HEK293T (cell line): ENCODE measurements around the gene SCO2.

ENCODE experiments used
- CTCF ChIA-PET: fragments of 350-600 bp; formaldehyde crosslinking; extraction: SDS; loops from one replicate; lab custom pipeline; 2021; ENCODE audit warnings: antibody characterized with exemption, inconsistent platforms; lab: Yijun Ruan, JAX
- POLR2A ChIA-PET: fragments of 350-600 bp; formaldehyde crosslinking; extraction: SDS; loops from one replicate; lab custom pipeline; 2020; ENCODE audit warnings: antibody characterized with exemption, inconsistent platforms; lab: Yijun Ruan, JAX
- DNase-seq: peaks from one replicate; pipeline ENCODE4 v3.0.0; 2012; ENCODE audit warnings: mixed read lengths; ENCODE audit errors: extremely low spot score
- ARNT ChIP-seq: fragments of 450-650 bp; IDR thresholded peaks from 2 replicates; pipeline ENCODE4 v1.6.1; 2017; ENCODE audit warnings: mild to moderate bottlenecking
- BHLHE40 ChIP-seq: fragments of 450-650 bp; IDR thresholded peaks from 2 replicates; pipeline ENCODE4 v1.6.1; 2016; ENCODE audit warnings: mild to moderate bottlenecking, moderate library complexity, borderline replicate concordance
- CTBP1 ChIP-seq: fragments of 450-650 bp; IDR thresholded peaks from 2 replicates; pipeline ENCODE4 v1.6.1; 2016; ENCODE audit warnings: borderline replicate concordance
- ELF4 ChIP-seq: fragments of 450-650 bp; IDR thresholded peaks from 2 replicates; pipeline ENCODE4 v1.6.1; 2017; ENCODE audit warnings: antibody characterized with exemption
- FOXA1 ChIP-seq: fragments of 450-650 bp; IDR thresholded peaks from 2 replicates; pipeline ENCODE4 v1.6.1; 2016; ENCODE audit warnings: mild to moderate bottlenecking
- FOXK2 ChIP-seq: fragments of 450-650 bp; IDR thresholded peaks from 2 replicates; pipeline ENCODE4 v1.6.1; 2016; ENCODE audit warnings: mild to moderate bottlenecking
- FOXM1 ChIP-seq: fragments of 450-650 bp; IDR thresholded peaks from 2 replicates; pipeline ENCODE4 v1.6.1; 2017; ENCODE audit warnings: mild to moderate bottlenecking, borderline replicate concordance
- HDGF ChIP-seq: fragments of 450-650 bp; IDR thresholded peaks from 2 replicates; pipeline ENCODE4 v1.6.1; 2017; ENCODE audit warnings: antibody characterized with exemption, borderline replicate concordance
- L3MBTL2 ChIP-seq: fragments of 450-650 bp; conservative IDR thresholded peaks from 2 replicates; pipeline ENCODE4 v1.6.1; 2016; ENCODE audit warnings: mild to moderate bottlenecking
- LEF1 ChIP-seq: fragments of 450-650 bp; IDR thresholded peaks from 2 replicates; pipeline ENCODE4 v1.6.1; 2017; ENCODE audit warnings: mild to moderate bottlenecking, borderline replicate concordance
- NFRKB ChIP-seq: fragments of 450-650 bp; IDR thresholded peaks from 2 replicates; pipeline ENCODE4 v1.6.1; 2016; ENCODE audit warnings: mild to moderate bottlenecking, moderate library complexity
- SP1 ChIP-seq: fragments of 450-650 bp; IDR thresholded peaks from 2 replicates; pipeline ENCODE4 v1.6.1; 2017
- SUZ12 ChIP-seq: fragments of 450-650 bp; IDR thresholded peaks from 2 replicates; pipeline ENCODE4 v1.6.1; 2016; ENCODE audit warnings: mild to moderate bottlenecking
- TARDBP ChIP-seq: fragments of 450-650 bp; IDR thresholded peaks from 2 replicates; pipeline ENCODE4 v1.6.1; 2016
- ZNF384 ChIP-seq: fragments of 450-650 bp; IDR thresholded peaks from 2 replicates; pipeline ENCODE4 v1.6.1; 2016
- TF ChIP-seq, protein P1 (sequence below): fragments of 450-650 bp; IDR thresholded peaks from 2 replicates; pipeline ENCODE4 v1.6.1; 2016

SCO2 gene

DNA sequence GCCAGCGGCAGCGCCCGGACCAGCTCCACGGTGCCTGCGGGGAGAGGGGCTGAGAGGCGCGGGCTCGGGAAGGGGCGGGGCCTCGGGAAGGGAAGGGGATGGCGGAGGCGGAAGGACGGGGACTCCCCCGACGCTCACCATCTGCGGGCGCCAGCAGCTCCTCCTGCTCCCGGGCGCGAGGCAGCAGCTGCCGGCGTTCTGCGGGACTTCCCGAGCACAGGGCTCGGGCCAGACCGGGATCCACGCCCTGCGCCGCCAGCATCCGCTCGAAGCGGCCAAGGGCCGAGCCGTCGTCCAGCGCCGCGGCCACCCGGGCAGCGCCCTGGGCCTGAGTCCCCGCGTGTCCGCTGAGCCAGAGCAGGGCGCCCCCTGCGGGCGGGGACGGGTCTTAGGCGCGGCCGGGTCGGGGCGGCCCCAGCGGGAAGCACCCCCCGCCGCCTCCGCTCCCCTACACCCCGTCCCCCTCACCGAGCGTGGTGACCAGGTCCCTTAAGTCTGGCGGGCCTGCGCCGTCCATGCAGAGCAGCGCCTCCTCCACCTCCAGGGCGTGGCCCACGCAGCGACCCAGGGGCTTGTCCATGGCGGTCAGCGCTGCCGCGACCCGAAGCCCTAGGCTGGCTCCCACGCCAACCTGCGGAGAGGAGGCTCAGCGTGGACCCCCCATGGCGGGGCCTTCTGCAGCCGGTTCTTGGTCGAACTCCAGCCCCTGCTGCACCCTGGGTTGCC is 873 bp upstream of the SCO2 start:
- TF ChIP-seq ELF4 (no peak), L3MBTL2 (no peak), ARNT (no peak), TARDBP (peak; percentile 58; the same call in 1 of the 2 replicates), BHLHE40 (no peak), SP1 (no peak), LEF1 (peak; percentile 77; the same call in 1 of the 2 replicates), SUZ12 (no peak), HDGF (no peak), FOXA1 (no peak), ZNF384 (no peak)
- ChIA-PET CTCF (interaction anchor here (0.7 to 2.2 kb wide), 19 partner anchors 9 to 176 kb away, joined by 3 to 11 read pairs (median 6); partner anchors contain the start of genes KLHDC7B, LMF2, NCAPH2 and SYCE3), POLR2A (interaction anchor here (0.7 to 7.1 kb wide), 45 partner anchors 11 to 282 kb away, joined by 3 to 193 read pairs (median 5); partner anchors contain the start of genes ARSA, CHKB, HDAC10 and KLHDC7B)
- DNase-seq = peak; percentile 72

DNA sequence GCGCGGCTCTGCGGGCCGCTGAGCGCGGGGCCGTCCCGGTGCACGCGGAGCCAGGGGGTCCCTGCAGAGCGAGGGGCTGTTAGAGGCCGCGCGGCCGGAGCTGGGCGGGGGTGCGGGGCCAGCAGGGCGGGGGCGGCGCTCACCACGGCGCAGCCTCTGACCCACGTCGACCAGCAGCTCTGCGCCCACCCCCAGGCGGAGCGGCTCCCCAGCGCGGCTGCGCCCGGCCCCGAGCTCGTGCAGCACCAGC is 385 bp upstream of the SCO2 start:
- POLR2A ChIA-PET = interaction anchor here (0.7 to 7.1 kb wide), 48 partner anchors 10 to 282 kb away, joined by 3 to 193 read pairs (median 5); partner anchors contain the start of genes ARSA, CHKB, HDAC10 and KLHDC7B
- DNase-seq = no peak
- CTCF ChIA-PET = interaction anchor here (0.7 to 2.2 kb wide), 21 partner anchors 9 to 554 kb away, joined by 3 to 11 read pairs (median 6); partner anchors contain the start of genes KLHDC7B, LMF2, NCAPH2 and SYCE3
- no peak for TF ChIP-seq ELF4
- TF ChIP-seq ZNF384 = no peak
- no peak for TF ChIP-seq BHLHE40
- no peak for TF ChIP-seq NFRKB
- TF ChIP-seq TARDBP = no peak
- no peak for TF ChIP-seq LEF1
- TF ChIP-seq FOXM1 = no peak

DNA sequence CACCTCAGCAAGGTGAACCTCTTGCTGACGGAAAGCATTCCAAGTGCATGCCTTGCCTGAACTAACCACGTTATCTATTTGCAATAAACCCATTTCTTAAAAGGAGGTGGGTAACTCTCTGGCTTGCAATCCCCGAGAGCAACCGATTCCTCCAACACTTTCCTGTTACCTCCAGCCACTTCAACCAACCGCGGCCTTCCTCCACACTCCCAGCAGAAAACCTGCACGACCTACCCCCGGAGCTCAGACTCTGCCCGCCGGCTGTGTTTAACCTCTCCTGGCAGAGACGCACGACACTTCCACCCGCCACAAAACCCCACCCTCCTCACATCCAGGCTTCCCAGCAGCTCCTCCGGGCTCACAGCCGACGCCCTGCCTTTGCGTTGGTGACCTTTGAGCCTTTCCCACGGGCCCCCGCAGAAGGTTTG is 708 bp downstream of the SCO2 start:
- ChIA-PET POLR2A (interaction anchor here (0.6 to 7.1 kb wide), 16 partner anchors 9 to 183 kb away, joined by 3 to 193 read pairs (median 10); partner anchors contain the start of genes CHKB, KLHDC7B, LMF2 and NCAPH2), CTCF (interaction anchor here (1.5 to 2.2 kb wide), 3 partner anchors 15 to 178 kb away, joined by 6 to 11 read pairs (median 11); partner anchors contain the start of gene KLHDC7B)
- no peak for DNase-seq
- no peak for TF ChIP-seq L3MBTL2
- TF ChIP-seq ELF4 = no peak
- TF ChIP-seq SP1 = no peak
- no peak for TF ChIP-seq ARNT
- TF ChIP-seq BHLHE40 = no peak
- no peak for TF ChIP-seq TARDBP

DNA sequence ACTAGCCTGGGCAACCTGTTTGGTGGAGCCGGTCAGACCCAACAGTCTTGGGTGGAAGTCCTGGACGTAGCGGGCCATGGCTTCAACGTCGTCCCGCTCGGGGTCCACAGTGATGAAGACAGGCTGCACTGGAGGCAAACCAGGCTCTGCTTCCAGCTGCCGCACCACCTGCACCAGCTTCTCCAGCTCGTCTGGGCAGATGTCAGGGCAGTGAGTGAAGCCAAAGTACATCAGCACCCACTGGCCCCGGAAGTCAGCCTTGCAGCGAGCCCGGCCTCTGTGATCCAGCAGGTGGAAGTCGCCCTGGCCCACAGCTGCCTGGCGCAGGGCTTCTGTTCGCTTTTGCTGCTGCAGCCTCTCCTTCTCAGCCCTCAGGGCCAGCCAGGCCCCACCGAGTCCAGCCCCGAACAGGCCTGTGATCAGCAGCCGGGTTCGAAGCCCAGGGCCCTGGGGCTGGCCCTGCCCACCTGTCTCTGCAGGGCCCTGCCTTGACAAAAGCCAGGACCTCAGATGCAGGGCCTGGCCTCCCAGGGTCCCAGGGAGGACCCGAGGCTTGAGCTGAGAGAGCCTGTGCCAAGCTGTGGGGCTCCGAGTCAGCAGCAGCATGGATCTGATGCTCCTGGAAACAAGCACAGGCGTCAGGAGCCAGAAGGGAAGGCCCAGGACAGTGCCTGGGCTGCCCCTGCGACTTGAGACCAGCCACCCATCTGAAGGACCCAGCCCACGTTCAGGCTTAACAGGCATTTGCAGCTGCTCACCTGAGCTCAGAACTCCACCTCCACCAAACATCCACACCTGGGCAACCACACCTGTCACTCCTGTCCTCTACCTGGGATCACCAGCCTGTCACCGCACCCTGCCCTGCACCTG is 1.4 kb downstream of the SCO2 start:
- ChIA-PET CTCF (interaction anchor here (2.2 kb wide), 1 partner anchor 15 kb away, joined by 11 read pairs; no protein-coding TSS in a partner anchor), POLR2A (interaction anchor here (0.6 to 7.1 kb wide), 10 partner anchors 9 to 182 kb away, joined by 3 to 193 read pairs (median 12); partner anchors contain the start of genes CHKB, LMF2, NCAPH2 and SYCE3)
- DNase-seq = no peak

DNA sequence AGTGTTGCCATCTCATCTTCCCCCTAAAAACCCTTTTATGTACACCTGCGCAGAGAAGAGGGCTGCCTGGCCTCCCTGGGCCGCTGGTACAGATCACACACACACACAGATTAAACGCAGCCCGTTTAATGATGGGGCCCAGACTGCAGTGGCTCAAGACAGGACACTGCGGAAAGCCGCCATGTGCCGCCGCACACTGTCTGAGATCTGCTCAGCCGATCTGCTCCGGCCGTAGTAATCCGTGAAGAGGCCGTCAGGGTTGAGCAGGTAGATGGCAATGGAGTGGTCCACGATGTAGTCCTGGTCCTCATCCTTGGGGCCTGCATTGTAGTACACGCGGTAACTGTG is 2.0 kb downstream of the SCO2 start:
- ChIA-PET CTCF (no interaction called here), POLR2A (interaction anchor here (1.0 to 7.1 kb wide), 5 partner anchors 8 to 51 kb away, joined by 3 to 193 read pairs (median 49); partner anchors contain the start of genes LMF2, NCAPH2 and SYCE3)
- no peak for DNase-seq
- TF ChIP-seq LEF1 (no peak), NFRKB (no peak), SUZ12 (no peak), ELF4 (no peak), BHLHE40 (no peak), FOXM1 (no peak), L3MBTL2 (no peak), CTBP1 (no peak), SP1 (no peak)
- TF ChIP-seq, protein P1, sequence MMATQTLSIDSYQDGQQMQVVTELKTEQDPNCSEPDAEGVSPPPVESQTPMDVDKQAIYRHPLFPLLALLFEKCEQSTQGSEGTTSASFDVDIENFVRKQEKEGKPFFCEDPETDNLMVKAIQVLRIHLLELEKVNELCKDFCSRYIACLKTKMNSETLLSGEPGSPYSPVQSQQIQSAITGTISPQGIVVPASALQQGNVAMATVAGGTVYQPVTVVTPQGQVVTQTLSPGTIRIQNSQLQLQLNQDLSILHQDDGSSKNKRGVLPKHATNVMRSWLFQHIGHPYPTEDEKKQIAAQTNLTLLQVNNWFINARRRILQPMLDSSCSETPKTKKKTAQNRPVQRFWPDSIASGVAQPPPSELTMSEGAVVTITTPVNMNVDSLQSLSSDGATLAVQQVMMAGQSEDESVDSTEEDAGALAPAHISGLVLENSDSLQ = no peak

More for the DNA sequence above, 1.4 kb downstream of the SCO2 start:
- TF ChIP-seq LEF1 = no peak
- no peak for TF ChIP-seq HDGF
- TF ChIP-seq NFRKB = no peak
- no peak for TF ChIP-seq ZNF384
- no peak for TF ChIP-seq BHLHE40
- TF ChIP-seq FOXK2 = no peak
- TF ChIP-seq SP1 = no peak
- TF ChIP-seq SUZ12 = no peak
- TF ChIP-seq L3MBTL2 = no peak
- no peak for TF ChIP-seq FOXA1
- no peak for TF ChIP-seq CTBP1
- TF ChIP-seq TARDBP = no peak
- no peak for TF ChIP-seq ELF4
- no peak for TF ChIP-seq FOXM1
- TF ChIP-seq, protein P1 = no peak
- TF ChIP-seq ARNT = no peak
